Measurements from ENCODE around the gene HSPB1.
"Not testable (repeated sequence)": the region's sequence is repeated elsewhere in the genome, so short reads cannot be mapped to it uniquely, and the experiment has no call there.

Gene HSPB1

DNA sequence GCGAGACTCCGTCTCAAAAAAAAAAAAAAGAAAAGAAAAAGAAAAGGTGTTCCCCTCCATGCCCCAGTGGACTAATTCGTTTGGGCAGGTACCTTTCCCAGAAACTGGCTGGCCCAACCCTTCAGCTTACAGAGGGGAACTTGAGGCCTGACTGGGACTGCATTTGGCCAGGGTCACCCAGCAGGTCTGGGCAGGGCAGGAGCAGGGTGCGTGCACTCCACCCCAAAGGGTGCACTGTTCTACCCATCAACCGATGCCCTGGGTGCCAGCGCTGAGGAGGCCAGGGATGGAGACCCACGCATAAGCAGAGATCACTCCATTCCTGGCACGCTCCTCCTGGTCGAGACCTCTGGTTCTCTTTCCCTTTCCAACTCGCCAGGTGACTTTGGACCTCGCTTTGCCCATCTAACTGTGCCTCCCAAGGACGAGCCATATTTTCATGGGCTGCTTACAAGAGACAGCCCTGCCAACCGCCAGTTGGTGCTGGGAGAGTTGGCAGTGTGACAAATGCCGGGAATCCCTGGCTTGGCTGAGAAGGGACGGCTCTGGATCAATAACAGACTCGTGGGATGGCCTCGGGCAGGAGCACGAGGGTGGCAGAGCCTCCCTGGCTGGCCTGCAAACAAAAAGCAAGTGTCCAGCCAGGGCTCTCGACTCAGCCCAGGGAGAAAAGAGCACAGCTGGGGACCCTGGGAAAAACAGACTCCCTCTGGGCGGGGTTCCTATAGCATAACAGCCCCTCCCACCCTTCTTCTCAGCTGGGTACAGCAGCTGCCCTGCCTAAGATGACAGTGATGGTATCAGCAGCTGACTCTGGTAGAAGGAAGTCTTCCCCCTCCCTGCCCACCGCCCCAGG lies 7.9 kb downstream of the HSPB1 start:
- TF ChIP-seq, protein P1, sequence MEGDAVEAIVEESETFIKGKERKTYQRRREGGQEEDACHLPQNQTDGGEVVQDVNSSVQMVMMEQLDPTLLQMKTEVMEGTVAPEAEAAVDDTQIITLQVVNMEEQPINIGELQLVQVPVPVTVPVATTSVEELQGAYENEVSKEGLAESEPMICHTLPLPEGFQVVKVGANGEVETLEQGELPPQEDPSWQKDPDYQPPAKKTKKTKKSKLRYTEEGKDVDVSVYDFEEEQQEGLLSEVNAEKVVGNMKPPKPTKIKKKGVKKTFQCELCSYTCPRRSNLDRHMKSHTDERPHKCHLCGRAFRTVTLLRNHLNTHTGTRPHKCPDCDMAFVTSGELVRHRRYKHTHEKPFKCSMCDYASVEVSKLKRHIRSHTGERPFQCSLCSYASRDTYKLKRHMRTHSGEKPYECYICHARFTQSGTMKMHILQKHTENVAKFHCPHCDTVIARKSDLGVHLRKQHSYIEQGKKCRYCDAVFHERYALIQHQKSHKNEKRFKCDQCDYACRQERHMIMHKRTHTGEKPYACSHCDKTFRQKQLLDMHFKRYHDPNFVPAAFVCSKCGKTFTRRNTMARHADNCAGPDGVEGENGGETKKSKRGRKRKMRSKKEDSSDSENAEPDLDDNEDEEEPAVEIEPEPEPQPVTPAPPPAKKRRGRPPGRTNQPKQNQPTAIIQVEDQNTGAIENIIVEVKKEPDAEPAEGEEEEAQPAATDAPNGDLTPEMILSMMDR (IDR thresholded peaks at IDR 0.05) = no peak
- Histone ChIP-seq H3K4me3 (ENCODE audit: low read depth in 1 of 2, low read length in 1 of 2) (no peak overlapping the region), H3K4me1 (ENCODE audit: control insufficient read depth in 1 of 2, insufficient read depth in 1 of 2, low read depth in 1 of 2, low read length in 1 of 2) (peaks cover 3 to 6% of the 10 kb centered on the region in 2 experiments), H3K27me3 (no peaks in the 10 kb centered on the region), H3K27ac (no peak overlapping the region), H3K36me3 (no peaks in the 10 kb centered on the region), H3K9me3 (no peaks in the 10 kb centered on the region)

DNA sequence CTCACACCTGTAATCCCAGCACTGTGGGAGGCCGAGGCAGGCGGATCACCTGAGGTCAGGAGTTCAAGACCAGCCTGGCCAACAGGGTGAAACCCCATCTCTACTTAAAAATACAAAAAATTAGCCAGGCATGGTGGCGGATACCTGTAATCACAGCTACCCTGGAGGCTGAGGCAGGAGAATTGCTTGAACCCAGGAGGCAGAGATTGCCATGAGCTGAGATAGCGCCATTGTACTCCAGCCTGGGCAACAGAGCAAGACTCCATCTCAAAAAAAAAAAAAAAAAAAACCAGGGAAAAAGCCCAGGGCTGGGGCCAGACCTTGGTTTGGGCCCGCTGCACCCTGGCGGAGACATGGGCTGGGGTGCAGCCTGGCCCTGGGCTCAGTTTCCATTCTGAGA lies 9.4 kb downstream of the HSPB1 start:
- not testable (repeated sequence) for H3K9me3 ChIP-seq; H3K4me3 ChIP-seq (ENCODE audit: low read depth in 1 of 2, low read length in 1 of 2); H3K4me1 ChIP-seq (ENCODE audit: control insufficient read depth in 1 of 2, insufficient read depth in 1 of 2, low read depth in 1 of 2, low read length in 1 of 2); H3K27me3 ChIP-seq; H3K27ac ChIP-seq; H3K36me3 ChIP-seq

DNA sequence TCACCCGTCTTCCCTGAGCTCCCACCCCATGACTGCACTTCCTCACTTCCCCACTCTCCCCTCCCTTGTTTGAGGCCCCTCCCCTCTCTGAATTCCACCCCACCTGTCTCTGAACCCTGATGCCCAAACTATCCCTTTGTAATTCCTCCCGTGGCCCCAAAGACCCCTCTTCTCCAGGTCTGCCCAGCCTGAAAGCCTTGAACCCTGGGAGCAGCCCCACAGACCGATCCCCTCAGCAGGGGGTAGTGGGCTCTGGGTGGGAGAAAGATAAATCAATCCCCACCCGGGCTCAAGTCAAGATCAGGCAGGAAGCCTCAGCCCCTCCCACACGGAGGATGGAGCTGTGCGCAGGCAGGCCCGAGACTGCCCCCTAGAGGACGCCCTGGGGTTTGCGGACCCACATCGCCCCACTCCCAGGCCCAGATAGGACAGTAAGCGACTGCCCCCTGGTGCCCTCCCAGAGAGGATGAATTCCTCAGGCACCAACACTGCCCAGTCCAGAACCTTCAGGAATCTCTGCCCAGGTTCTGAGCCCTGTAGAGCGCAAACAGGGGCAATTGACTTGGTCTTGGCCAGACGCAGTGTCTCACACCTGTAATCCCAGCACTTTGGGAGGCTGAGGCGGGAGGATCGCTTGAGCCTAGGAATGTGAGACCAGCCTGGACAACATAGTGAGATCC lies 11.7 kb downstream of the HSPB1 start:
- Histone ChIP-seq H3K36me3 (no peaks in the 10 kb centered on the region), H3K9me3 (no peaks in the 10 kb centered on the region), H3K27ac (no peak overlapping the region), H3K4me3 (ENCODE audit: low read depth in 1 of 2, low read length in 1 of 2) (no peak overlapping the region), H3K4me1 (ENCODE audit: control insufficient read depth in 1 of 2, insufficient read depth in 1 of 2, low read depth in 1 of 2, low read length in 1 of 2) (peaks cover 20 to 24% of the 10 kb centered on the region in 2 experiments), H3K27me3 (no peaks in the 10 kb centered on the region)
- TF ChIP-seq, protein P1 (IDR thresholded peaks at IDR 0.05) = peak; percentile 98

DNA sequence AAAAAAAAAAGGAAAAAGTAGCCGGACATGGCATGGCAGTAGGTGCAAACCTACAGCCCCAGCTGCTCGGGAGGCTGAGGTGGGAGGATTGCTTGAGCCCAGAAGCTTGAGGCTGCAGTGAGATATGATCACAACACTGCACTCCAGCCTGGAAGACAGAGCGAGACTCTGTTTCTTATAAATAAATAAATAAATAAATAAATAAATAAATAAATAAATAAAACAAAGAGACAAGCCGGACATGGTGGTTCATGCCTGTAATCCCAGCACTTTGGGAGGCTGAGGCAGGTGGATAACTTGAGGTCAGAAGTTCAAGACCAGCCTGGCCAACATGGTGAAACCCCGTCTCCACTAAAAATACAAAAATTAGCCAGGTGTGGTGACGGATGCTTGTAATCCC lies 12.3 kb downstream of the HSPB1 start:
- not testable (repeated sequence) for H3K4me3 ChIP-seq (ENCODE audit: low read depth in 1 of 2, low read length in 1 of 2); H3K9me3 ChIP-seq; H3K36me3 ChIP-seq; H3K27ac ChIP-seq; H3K27me3 ChIP-seq
- peaks cover 20 to 24% of the 10 kb centered on the region in 2 experiments for H3K4me1 ChIP-seq (ENCODE audit: control insufficient read depth in 1 of 2, insufficient read depth in 1 of 2, low read depth in 1 of 2, low read length in 1 of 2)

DNA sequence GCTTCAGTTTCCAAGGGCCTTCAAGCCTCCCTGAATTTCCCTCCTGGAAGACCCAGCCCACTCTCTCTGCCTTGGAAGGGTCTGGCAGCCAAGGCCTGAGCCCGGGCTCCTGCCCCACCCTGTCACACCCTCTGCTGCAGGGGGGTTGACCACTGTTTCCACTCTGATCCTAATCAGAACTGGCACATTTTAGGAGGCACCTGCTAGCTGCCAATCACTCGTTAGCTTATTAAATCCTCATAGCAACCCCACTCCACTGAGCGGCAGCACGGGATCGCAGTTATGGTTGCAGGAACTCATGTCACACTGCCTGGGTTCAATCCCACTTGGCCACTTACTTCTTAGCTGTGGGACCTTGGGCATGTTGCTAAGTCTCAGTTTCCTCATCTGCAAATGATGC lies 12.9 kb downstream of the HSPB1 start:
- Histone ChIP-seq H3K9me3 (no peaks in the 10 kb centered on the region), H3K27ac (no peak overlapping the region), H3K4me1 (ENCODE audit: control insufficient read depth in 1 of 2, insufficient read depth in 1 of 2, low read depth in 1 of 2, low read length in 1 of 2) (peaks cover 20 to 24% of the 10 kb centered on the region in 2 experiments), H3K36me3 (no peaks in the 10 kb centered on the region), H3K4me3 (ENCODE audit: low read depth in 1 of 2, low read length in 1 of 2) (no peak overlapping the region), H3K27me3 (no peaks in the 10 kb centered on the region)
- TF ChIP-seq, protein P1 (IDR thresholded peaks at IDR 0.05) = no peak

DNA sequence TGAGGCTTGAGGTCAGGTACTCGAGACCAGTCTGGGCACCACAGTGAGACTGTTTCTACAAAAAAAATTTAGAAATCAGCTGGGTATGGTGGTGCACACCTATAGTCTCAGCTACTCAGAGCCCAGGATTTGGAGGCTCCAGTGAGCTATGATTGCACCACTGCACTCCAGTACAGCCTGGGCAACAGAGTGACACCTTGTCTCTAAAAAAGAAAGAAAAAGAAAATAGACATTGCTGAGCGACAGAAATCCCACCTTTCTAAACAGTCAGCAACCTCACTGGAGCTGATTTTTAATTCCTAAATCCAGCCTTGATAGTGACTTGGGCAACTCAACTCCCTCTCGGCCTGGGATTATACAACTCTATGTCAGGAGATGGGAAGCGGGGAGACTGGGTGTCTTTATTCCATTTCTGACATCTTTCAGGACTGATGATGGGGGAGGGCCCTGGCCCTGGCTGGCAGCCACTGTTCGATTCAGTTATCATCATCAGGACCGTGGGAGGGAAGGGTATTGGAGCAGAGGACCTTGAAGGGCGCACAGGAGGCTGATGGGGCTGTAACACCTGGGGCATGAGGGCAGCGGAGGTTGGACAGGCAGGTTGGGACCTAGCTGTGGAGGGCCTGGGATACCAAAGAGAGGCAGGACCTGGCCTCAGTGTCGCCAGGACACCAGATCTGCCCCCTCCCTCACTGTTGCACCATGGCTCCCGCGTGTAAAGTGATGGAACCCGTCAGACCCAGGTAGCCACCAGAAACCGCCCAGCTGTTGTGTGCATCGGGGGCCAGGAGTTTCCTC lies 14.7 kb downstream of the HSPB1 start:
- Histone ChIP-seq H3K4me3 (ENCODE audit: low read depth in 1 of 2, low read length in 1 of 2) (peak overlapping the region; percentile 65 to 85), H3K9me3 (no peaks in the 10 kb centered on the region), H3K36me3 (no peaks in the 10 kb centered on the region), H3K27me3 (no peaks in the 10 kb centered on the region), H3K4me1 (ENCODE audit: control insufficient read depth in 1 of 2, insufficient read depth in 1 of 2, low read depth in 1 of 2, low read length in 1 of 2) (peaks cover 20 to 24% of the 10 kb centered on the region in 2 experiments), H3K27ac (peak overlapping the region; percentile 65)
- TF ChIP-seq, protein P1 (IDR thresholded peaks at IDR 0.05) = no peak
